Stimulated activated CD8-positive, alpha-beta memory T cell treated with anti-CD3 and anti-CD28 coated beads, Interleukin-2, amount 100 ng/mL, for 48 hours (primary cell): Measurements from ENCODE around the gene RBM5.

Experiments
- DNase-seq, 2 donors: peaks; one replicate each; pipeline ENCODE4 v3.0.0-alpha.2; 2020; ENCODE audit warnings: low read depth in 2 of 2

RBM5 gene

GRCh38 chr3:50138266-50139200 is 49.8 kb downstream of the RBM5 start:
- DNase-seq, result no peak

DNA sequence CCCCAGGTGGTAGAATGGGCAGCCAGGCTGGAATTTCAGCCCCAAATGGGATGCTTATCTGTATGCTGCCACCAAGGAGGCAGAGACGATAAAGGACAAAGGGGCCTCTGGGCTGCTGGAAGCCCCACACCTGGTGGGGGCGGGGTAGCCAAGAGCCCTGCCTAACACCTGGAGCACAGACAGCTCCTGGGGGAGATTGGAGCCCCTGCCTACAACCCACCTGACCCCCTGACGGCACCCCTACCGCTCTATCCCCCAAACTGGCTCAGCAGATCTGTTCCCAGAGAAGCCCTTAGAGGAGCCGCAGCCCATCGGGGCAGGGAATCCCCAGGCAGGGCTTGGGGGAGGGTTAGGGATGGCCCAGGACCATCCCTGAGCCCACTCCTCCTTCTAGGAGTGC is 50.6 kb downstream of the RBM5 start:
- no peak for DNase-seq

GRCh38 chr3:50139718-50140423 is 51.2 kb downstream of the RBM5 start:
- DNase-seq, result no peak

- DNase-seq, result no peak
Measured at GRCh38 chr3:50140990-50141389, 52.3 kb downstream of the RBM5 start.

GRCh38 chr3:50146316-50146901 is 57.7 kb downstream of the RBM5 start:
- no peak for DNase-seq

DNA sequence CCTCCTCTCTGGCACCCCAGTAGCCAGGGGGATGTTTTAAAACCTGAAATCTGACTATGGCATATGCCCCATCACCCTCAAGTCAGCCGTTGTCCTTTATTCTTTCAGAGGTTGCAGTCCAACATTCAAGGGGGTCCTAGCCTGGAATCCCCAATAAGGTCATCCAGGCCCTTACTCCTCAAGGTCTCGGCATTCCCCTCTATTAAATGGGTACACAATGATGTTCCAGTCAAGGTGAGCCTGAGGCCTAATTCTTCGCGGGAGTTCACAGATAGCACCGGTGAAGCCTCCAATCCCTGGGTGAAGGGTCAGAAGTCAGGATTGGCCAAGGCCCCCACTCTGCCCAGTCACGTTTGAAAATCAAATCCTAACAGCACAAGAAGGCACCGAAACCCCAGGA is 58.3 kb downstream of the RBM5 start:
- no peak for DNase-seq

DNA sequence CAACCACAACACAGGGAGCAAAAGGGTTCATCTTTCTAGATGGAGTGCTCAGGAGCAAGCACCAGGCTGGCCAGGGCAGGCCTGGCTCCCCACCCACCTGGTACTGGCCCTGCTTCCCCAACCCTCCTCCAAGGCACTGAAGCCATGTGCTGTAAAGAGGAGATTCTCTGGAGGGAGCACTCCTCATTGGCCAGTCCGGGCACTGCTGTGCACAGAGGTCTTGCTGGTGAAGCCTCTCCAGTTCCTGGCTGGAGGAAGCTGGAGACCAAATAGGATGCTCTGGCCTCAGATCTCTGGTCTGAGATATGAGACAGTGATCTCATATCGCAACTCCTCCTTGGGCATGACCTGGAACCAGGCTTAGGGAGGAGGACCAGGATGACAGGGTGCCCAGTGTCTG is 58.7 kb downstream of the RBM5 start:
- DNase-seq, result no peak

DNA sequence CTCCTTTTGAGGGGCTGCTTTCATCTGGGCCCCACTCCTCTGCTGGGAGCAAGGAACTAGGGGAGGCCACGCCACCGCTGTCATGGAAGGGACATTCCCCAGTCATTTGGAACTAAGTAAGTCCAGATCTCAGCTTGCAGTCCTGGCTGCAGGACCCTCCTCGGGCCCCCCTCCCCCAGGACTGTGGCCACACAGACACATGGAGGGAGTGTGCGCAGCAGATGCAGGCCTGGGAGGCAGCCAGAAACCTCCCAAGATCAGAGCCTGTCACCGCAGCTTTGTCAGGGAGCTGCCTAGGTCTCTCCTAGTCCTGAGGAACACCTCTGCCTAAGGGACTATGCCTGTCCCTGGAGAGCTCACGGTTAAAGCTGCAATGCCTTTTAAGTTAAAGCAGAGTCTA is 59.1 kb downstream of the RBM5 start:
- DNase-seq, result no peak

DNA sequence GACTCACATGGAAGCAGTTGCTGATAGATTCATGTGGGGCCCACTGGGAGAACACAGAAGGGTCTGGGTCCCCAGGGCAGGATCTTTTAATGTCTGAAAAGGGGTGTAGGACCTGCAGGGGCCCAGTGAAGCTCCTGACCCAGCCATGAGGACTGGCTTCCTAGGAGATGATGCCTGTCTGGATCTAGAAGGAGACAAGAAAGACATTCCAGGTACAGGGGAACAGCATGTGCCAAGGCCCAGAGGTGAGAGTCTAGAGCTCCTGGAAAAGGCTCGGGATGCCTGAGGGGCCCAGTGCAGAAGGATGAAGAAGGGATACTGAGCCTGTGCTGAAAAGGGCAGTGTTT is 61.7 kb downstream of the RBM5 start:
- no peak for DNase-seq

GRCh38 chr3:50150863-50151686 is 62.4 kb downstream of the RBM5 start:
- no peak for DNase-seq

- no peak for DNase-seq
Measured at GRCh38 chr3:50151728-50152127, 63.0 kb downstream of the RBM5 start.

DNA sequence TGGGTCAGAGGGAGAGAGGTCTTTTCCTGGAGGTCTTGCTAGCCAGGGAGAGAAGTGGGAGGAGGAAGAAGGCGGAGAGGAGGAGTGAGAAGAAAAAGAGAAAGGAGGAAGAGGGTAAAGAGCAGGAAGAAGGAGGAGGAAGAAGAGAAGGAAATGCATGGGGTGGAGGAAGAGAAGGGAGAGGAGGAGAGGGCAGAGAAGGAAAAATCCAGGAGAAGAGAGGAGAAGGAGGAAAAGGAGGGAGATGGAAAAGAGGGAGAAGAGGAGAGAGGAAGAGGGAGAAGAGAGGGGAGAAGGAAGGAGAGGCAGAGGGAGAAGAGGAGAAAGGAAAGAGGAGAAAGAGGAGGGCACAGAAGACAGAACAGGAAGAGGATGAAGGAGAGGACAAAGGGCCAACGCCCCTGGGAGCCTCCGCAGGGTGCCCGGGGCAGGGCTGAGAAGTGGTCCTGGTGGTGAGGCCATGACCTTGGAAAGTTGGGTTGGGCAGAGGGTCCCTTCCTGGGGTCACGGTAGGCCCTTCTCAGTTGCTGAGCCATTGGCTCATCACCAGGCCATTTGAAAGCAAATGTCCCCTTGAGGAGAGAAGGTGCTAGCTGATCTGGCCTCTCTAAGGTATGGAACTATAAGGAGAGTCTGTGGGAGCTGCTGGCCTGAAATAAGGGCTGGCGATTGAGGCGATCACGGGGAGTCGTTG is 65.2 kb downstream of the RBM5 start:
- no peak for DNase-seq

DNA sequence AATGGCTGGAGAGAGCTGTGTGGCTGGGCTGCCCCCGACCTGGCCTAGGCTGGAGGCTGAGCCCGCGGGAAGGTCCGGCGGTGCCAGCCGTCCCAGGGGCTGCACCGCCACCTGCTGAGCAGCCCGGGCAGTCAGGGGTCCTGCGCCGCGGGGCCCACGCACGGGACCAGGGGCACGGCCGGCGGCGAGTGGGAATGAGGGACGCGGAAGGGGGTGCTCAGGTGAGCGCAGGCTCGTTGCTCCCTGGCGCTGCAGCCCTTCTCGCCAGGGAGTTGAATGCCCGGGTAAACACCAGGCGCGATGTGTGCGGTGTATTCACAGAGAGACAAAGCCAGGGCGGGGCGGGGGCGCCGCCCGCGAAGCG is 65.7 kb downstream of the RBM5 start:
- no peak for DNase-seq

- peak; percentile 35 to 48 for DNase-seq
Measured at GRCh38 chr3:50154840-50155490, 66.2 kb downstream of the RBM5 start, which contains the start of gene SEMA3F. TSS of gene SEMA3F (plus strand) at chr3:50155324. CDS start at chr3:50159623, 4,299 bp downstream.

GRCh38 chr3:50155491-50155878 is 66.8 kb downstream of the RBM5 start:
- DNase-seq, result no peak

- DNase-seq, result no peak
Measured at GRCh38 chr3:50155891-50156290, 67.2 kb downstream of the RBM5 start.

GRCh38 chr3:50156549-50157493 is 68.1 kb downstream of the RBM5 start:
- no peak for DNase-seq

GRCh38 chr3:50157827-50158529 is 69.3 kb downstream of the RBM5 start:
- no peak for DNase-seq

GRCh38 chr3:50158530-50159146 is 69.9 kb downstream of the RBM5 start:
- no peak for DNase-seq
